ENCODE results near the gene PAIP2B.
"Not testable (repeated sequence)": the region's sequence is repeated elsewhere in the genome, so short reads cannot be mapped to it uniquely, and the experiment has no call there.

The PAIP2B gene

GRCh38 chr2:71243634-71244301, 16.9 kb upstream of the PAIP2B start:
- TF ChIP-seq ELF4 (IDR thresholded peaks at IDR 0.05), result no peak
- TF ChIP-seq NFRKB (IDR thresholded peaks at IDR 0.05), result no peak
- TF ChIP-seq PKNOX1 (IDR thresholded peaks at IDR 0.05), result no peak
- no peak for TF ChIP-seq TARDBP (IDR thresholded peaks at IDR 0.05)
- TF ChIP-seq LEF1 (IDR thresholded peaks at IDR 0.05; ENCODE audit: borderline replicate concordance), result no peak
- no peak for TF ChIP-seq L3MBTL2 (conservative IDR thresholded peaks at IDR 0.05)
- no peak for TF ChIP-seq FOXA1 (IDR thresholded peaks at IDR 0.05)
- no peak for TF ChIP-seq ARNT (IDR thresholded peaks at IDR 0.05)
- no peak for TF ChIP-seq CTBP1 (IDR thresholded peaks at IDR 0.05; ENCODE audit: borderline replicate concordance)
- TF ChIP-seq FOXM1 (IDR thresholded peaks at IDR 0.05; ENCODE audit: borderline replicate concordance), result no peak
- no peak for TF ChIP-seq SUZ12 (IDR thresholded peaks at IDR 0.05)
- no peak for TF ChIP-seq FOXK2 (IDR thresholded peaks at IDR 0.05)
- no peak for TF ChIP-seq HDGF (IDR thresholded peaks at IDR 0.05; ENCODE audit: borderline replicate concordance)
- no peak for TF ChIP-seq SP1 (IDR thresholded peaks at IDR 0.05)
- TF ChIP-seq BHLHE40 (IDR thresholded peaks at IDR 0.05; ENCODE audit: borderline replicate concordance), result no peak
- POLR2A ChIA-PET, result interaction anchor here (1.1 kb wide), 1 partner anchor 33 kb away, joined by 3 read pairs; no protein-coding TSS in a partner anchor
- CTCF ChIA-PET, result no interaction called here
- DNase-seq (ENCODE audit: extremely low spot score), result no peak

- CTCF ChIA-PET, result no interaction called here
- no peak for TF ChIP-seq ZNF384 (IDR thresholded peaks at IDR 0.05)
- no peak for TF ChIP-seq FOXK2 (IDR thresholded peaks at IDR 0.05)
- no peak for TF ChIP-seq CTBP1 (IDR thresholded peaks at IDR 0.05; ENCODE audit: borderline replicate concordance)
- TF ChIP-seq HDGF (IDR thresholded peaks at IDR 0.05; ENCODE audit: borderline replicate concordance), result no peak
- no peak for TF ChIP-seq L3MBTL2 (conservative IDR thresholded peaks at IDR 0.05)
- no peak for TF ChIP-seq ELF4 (IDR thresholded peaks at IDR 0.05)
- no peak for TF ChIP-seq PKNOX1 (IDR thresholded peaks at IDR 0.05)
- no peak for TF ChIP-seq BHLHE40 (IDR thresholded peaks at IDR 0.05; ENCODE audit: borderline replicate concordance)
- TF ChIP-seq LEF1 (IDR thresholded peaks at IDR 0.05; ENCODE audit: borderline replicate concordance), result no peak
- no peak for TF ChIP-seq FOXM1 (IDR thresholded peaks at IDR 0.05; ENCODE audit: borderline replicate concordance)
- no peak for TF ChIP-seq NFRKB (IDR thresholded peaks at IDR 0.05)
- TF ChIP-seq TARDBP (IDR thresholded peaks at IDR 0.05), result no peak
- no peak for TF ChIP-seq FOXA1 (IDR thresholded peaks at IDR 0.05)
- TF ChIP-seq SUZ12 (IDR thresholded peaks at IDR 0.05), result no peak
- no peak for TF ChIP-seq SP1 (IDR thresholded peaks at IDR 0.05)
- no peak for TF ChIP-seq ARNT (IDR thresholded peaks at IDR 0.05)
- POLR2A ChIA-PET, result interaction anchor here (1.4 kb wide), 1 partner anchor 92 kb away, joined by 3 read pairs; no protein-coding TSS in a partner anchor
- no peak for DNase-seq (ENCODE audit: extremely low spot score)
Measured at GRCh38 chr2:71240794-71241193, 13.9 kb upstream of the PAIP2B start.

- ChIA-PET CTCF (no interaction called here), POLR2A (interaction anchor here (2.7 kb wide), 1 partner anchor 11 kb away, joined by 14 read pairs; the partner anchor contains the start of gene PAIP2B)
- DNase-seq (ENCODE audit: extremely low spot score), result no peak
- TF ChIP-seq FOXA1 (IDR thresholded peaks at IDR 0.05) (no peak), NFRKB (IDR thresholded peaks at IDR 0.05) (no peak), CTBP1 (IDR thresholded peaks at IDR 0.05; ENCODE audit: borderline replicate concordance) (no peak), ARNT (IDR thresholded peaks at IDR 0.05) (no peak), PKNOX1 (IDR thresholded peaks at IDR 0.05) (no peak), FOXM1 (IDR thresholded peaks at IDR 0.05; ENCODE audit: borderline replicate concordance) (no peak), BHLHE40 (IDR thresholded peaks at IDR 0.05; ENCODE audit: borderline replicate concordance) (no peak)
Measured at GRCh38 chr2:71238089-71238488, 11.2 kb upstream of the PAIP2B start.

GRCh38 chr2:71235930-71236587, 9.2 kb upstream of the PAIP2B start:
- ChIA-PET POLR2A (interaction anchor here (1.2 to 2.7 kb wide), 2 partner anchors 9 to 40 kb away, joined by 4 to 14 read pairs; partner anchors contain the start of gene PAIP2B), CTCF (no interaction called here)
- no peak for TF ChIP-seq LEF1 (IDR thresholded peaks at IDR 0.05; ENCODE audit: borderline replicate concordance)
- no peak for TF ChIP-seq NFRKB (IDR thresholded peaks at IDR 0.05)
- DNase-seq (ENCODE audit: extremely low spot score), result no peak

GRCh38 chr2:71233072-71233471, 6.2 kb upstream of the PAIP2B start:
- POLR2A ChIA-PET; DNase-seq (ENCODE audit: extremely low spot score): not testable (repeated sequence)

More at GRCh38 chr2:71233072-71233471, 6.2 kb upstream of the PAIP2B start:
- CTCF ChIA-PET, result not testable (repeated sequence)

Measured in HEK293T (cell line).